ENCODE measurements around the gene BAMBI. TPM values are rescaled to one million over a fixed set of nuclear protein-coding genes. Genes with fewer than 3 reads are reported as not detected.
A peak's percentile ranks its signal among the peaks of the same experiment; 100 is the strongest.

Gene BAMBI
- total RNA-seq = under 1 TPM; 0.18 to 0.27 TPM

- POLR2A ChIA-PET = no interaction called here
Measured at GRCh38 chr10:28676968-28677887, at the start of gene BAMBI. Gene BAMBI, plus strand, starts transcription at chr10:28677521. Its CDS starts 377 bp downstream, at chr10:28677898.

DNA sequence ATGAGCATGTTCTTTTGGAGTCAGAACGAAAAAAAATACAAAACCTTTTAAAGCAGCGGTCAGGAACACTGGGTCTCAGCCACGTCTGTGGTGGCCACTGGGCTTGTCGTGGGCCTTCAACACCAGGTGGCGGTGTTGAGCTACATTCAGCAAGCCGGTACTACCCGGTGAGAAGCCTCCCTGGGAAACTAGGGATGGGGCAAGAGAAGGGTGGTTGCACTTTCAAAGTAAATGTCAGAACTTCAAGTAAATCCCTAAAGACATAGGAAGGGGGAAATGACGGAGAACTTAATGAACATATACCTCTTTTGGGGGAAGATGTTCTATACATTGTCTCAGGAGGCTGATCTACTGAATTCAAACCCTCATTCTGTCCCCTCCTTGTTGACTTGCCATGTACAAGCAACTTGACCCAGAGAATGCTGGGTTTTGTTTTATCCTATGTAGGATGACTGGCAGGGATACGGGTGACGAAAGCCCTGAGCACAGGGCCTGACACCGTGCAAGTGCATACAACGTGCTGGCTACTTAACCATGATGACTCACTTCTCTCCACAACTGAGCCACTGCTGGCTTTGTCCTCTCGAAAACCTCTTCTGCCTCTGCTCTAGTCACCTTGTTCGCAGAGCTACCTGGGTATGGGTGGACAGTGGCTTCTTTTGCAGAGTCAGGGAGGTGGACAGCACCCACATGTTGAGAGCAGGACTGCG, 49.0 kb upstream of the BAMBI start:
- Mint-ChIP-seq H3K36me3 (ENCODE audit: low read depth) (no peaks in the 10 kb centered on the region), H3K27me3 (peaks cover 13% of the 10 kb centered on the region), H3K27ac (no peak overlapping the region), H3K4me3 (no peak overlapping the region), H3K9me3 (no peaks in the 10 kb centered on the region), H3K4me1 (ENCODE audit: low read depth) (peaks cover 6% of the 10 kb centered on the region)
- intact Hi-C loops (cut with micrococcal nuclease) = no loop called here
- POLR2A ChIA-PET = no interaction called here
- CTCF ChIA-PET = interaction anchor here (0.8 to 2.8 kb wide), 13 partner anchors 9 to 676 kb away, joined by 3 to 13 read pairs (median 4); no protein-coding TSS in a partner anchor
- DNase-seq (peak; percentile 82), ATAC-seq (peak; percentile 84)
- TF ChIP-seq, protein P1, sequence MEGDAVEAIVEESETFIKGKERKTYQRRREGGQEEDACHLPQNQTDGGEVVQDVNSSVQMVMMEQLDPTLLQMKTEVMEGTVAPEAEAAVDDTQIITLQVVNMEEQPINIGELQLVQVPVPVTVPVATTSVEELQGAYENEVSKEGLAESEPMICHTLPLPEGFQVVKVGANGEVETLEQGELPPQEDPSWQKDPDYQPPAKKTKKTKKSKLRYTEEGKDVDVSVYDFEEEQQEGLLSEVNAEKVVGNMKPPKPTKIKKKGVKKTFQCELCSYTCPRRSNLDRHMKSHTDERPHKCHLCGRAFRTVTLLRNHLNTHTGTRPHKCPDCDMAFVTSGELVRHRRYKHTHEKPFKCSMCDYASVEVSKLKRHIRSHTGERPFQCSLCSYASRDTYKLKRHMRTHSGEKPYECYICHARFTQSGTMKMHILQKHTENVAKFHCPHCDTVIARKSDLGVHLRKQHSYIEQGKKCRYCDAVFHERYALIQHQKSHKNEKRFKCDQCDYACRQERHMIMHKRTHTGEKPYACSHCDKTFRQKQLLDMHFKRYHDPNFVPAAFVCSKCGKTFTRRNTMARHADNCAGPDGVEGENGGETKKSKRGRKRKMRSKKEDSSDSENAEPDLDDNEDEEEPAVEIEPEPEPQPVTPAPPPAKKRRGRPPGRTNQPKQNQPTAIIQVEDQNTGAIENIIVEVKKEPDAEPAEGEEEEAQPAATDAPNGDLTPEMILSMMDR (IDR thresholded peaks at IDR 0.05) = peak; percentile 89

More at GRCh38 chr10:28676968-28677887, at the start of gene BAMBI:
- Mint-ChIP-seq H3K4me3 (peak within 1 kb of the TSS; percentile 70), H3K27ac (no peak within 1 kb of the TSS), H3K36me3 (ENCODE audit: low read depth) (no peaks in the 10 kb centered on the region), H3K27me3 (peaks cover 59% of the 10 kb centered on the region), H3K9me3 (no peaks in the 10 kb centered on the region), H3K4me1 (ENCODE audit: low read depth) (peaks cover 37% of the 10 kb centered on the region)
- CTCF ChIA-PET = interaction anchor here (1.5 to 6.2 kb wide), 4 partner anchors 13 to 314 kb away, joined by 4 to 34 read pairs (median 14); no protein-coding TSS in a partner anchor
- TF ChIP-seq, protein P1 (IDR thresholded peaks at IDR 0.05) = peak; percentile 5
- intact Hi-C loops (cut with micrococcal nuclease) = no loop called here
- DNase-seq (peak; percentile 89), ATAC-seq (peak; percentile 99)

- CTCF ChIA-PET = interaction anchor here (1.3 to 1.5 kb wide), 2 partner anchors 10 to 11 kb away, joined by 3 to 4 read pairs; no protein-coding TSS in a partner anchor
- DNase-seq (no peak), ATAC-seq (no peak)
- no peaks in the 10 kb centered on the region for H3K9me3 Mint-ChIP-seq
- H3K27me3 Mint-ChIP-seq = peaks cover 14% of the 10 kb centered on the region
- no peak overlapping the region for H3K4me3 Mint-ChIP-seq
- peaks cover 6% of the 10 kb centered on the region for H3K4me1 Mint-ChIP-seq (ENCODE audit: low read depth)
- POLR2A ChIA-PET = interaction anchor here (0.6 to 1.2 kb wide), 2 partner anchors 50 to 86 kb away, joined by 3 read pairs; no protein-coding TSS in a partner anchor
- TF ChIP-seq, protein P1 (IDR thresholded peaks at IDR 0.05) = no peak
- no peak overlapping the region for H3K27ac Mint-ChIP-seq
- no peaks in the 10 kb centered on the region for H3K36me3 Mint-ChIP-seq (ENCODE audit: low read depth)
- intact Hi-C loops (cut with micrococcal nuclease) = no loop called here
Measured at GRCh38 chr10:28631896-28632583, 45.3 kb upstream of the BAMBI start.

- no peaks in the 10 kb centered on the region for H3K36me3 Mint-ChIP-seq (ENCODE audit: low read depth)
- DNase-seq (no peak), ATAC-seq (no peak)
- TF ChIP-seq, protein P1 (IDR thresholded peaks at IDR 0.05) = no peak
- ChIA-PET POLR2A (interaction anchor here (0.6 to 1.2 kb wide), 2 partner anchors 50 to 87 kb away, joined by 3 read pairs; no protein-coding TSS in a partner anchor), CTCF (interaction anchor here (1.3 to 1.5 kb wide), 2 partner anchors 9 to 12 kb away, joined by 3 to 4 read pairs; no protein-coding TSS in a partner anchor)
- intact Hi-C loops (cut with micrococcal nuclease) = no loop called here
- H3K4me1 Mint-ChIP-seq (ENCODE audit: low read depth) = peaks cover 6% of the 10 kb centered on the region
- H3K27me3 Mint-ChIP-seq = peaks cover 12% of the 10 kb centered on the region
- H3K9me3 Mint-ChIP-seq = peaks cover 1% of the 10 kb centered on the region
- H3K27ac Mint-ChIP-seq = no peak overlapping the region
- no peak overlapping the region for H3K4me3 Mint-ChIP-seq
Measured at GRCh38 chr10:28632584-28632945, 44.8 kb upstream of the BAMBI start.

Measured in activated CD8-positive, alpha-beta T cell treated with anti-CD3 and anti-CD28 coated beads for 36 hours (primary cell).